NCI-H774 (cell line): ENCODE measurements around the gene DGCR2.
A peak's percentile ranks its signal among the peaks of the same experiment; 100 is the strongest.
"Not testable (repeated sequence)": the region's sequence is repeated elsewhere in the genome, so short reads cannot be mapped to it uniquely, and the experiment has no call there.

Experiments
- DNase-seq: peaks from one replicate; lab custom pipeline; 2025; lab: John Stamatoyannopoulos, UW

The DGCR2 gene

GRCh38 chr22:19122143-19122751 lies at the start of gene DGCR2:
TSS of gene DGCR2 (minus strand) at chr22:19122412. CDS start at chr22:19122206, 206 bp downstream.
- DNase-seq, result peak; percentile 93

GRCh38 chr22:19169947-19170318 lies 47.7 kb upstream of the DGCR2 start:
- no peak for DNase-seq

GRCh38 chr22:19169002-19169946 lies 47.1 kb upstream of the DGCR2 start:
- no peak for DNase-seq

GRCh38 chr22:19168088-19168890 lies 46.1 kb upstream of the DGCR2 start:
- DNase-seq, result no peak

- DNase-seq, result no peak
These were observed 45.1 kb upstream of the DGCR2 start for GRCh38 chr22:19167106-19167869.

GRCh38 chr22:19166421-19166820 lies 44.2 kb upstream of the DGCR2 start:
- no peak for DNase-seq

- no peak for DNase-seq
These were observed 42.2 kb upstream of the DGCR2 start for GRCh38 chr22:19164425-19164824.

GRCh38 chr22:19158649-19159048 lies 36.4 kb upstream of the DGCR2 start:
- not testable (repeated sequence) for DNase-seq

GRCh38 chr22:19156109-19156508 lies 33.9 kb upstream of the DGCR2 start:
- not testable (repeated sequence) for DNase-seq

GRCh38 chr22:19152942-19153883 lies 31.0 kb upstream of the DGCR2 start:
- no peak for DNase-seq

GRCh38 chr22:19151329-19152191 lies 29.3 kb upstream of the DGCR2 start:
- no peak for DNase-seq

GRCh38 chr22:19150482-19151328 lies 28.5 kb upstream of the DGCR2 start:
- DNase-seq, result no peak

- no peak for DNase-seq
These were observed 27.8 kb upstream of the DGCR2 start, which contains the start of gene GSC2 for GRCh38 chr22:19149991-19150390. TSS of gene GSC2 (minus strand) at chr22:19150292. CDS start at chr22:19150283, 9 bp downstream.

GRCh38 chr22:19149047-19149883 lies 27.1 kb upstream of the DGCR2 start:
- no peak for DNase-seq

- DNase-seq, result no peak
These were observed 26.3 kb upstream of the DGCR2 start for GRCh38 chr22:19148417-19149046.

- no peak for DNase-seq
These were observed 25.1 kb upstream of the DGCR2 start for GRCh38 chr22:19147195-19147780.
